ENCODE data around the gene ATCAY. TPM values are rescaled to one million over a fixed set of nuclear protein-coding genes. Genes with fewer than 3 reads are reported as not detected.

The ATCAY gene
- polyA plus RNA-seq, 3 donors = not detected

DNA sequence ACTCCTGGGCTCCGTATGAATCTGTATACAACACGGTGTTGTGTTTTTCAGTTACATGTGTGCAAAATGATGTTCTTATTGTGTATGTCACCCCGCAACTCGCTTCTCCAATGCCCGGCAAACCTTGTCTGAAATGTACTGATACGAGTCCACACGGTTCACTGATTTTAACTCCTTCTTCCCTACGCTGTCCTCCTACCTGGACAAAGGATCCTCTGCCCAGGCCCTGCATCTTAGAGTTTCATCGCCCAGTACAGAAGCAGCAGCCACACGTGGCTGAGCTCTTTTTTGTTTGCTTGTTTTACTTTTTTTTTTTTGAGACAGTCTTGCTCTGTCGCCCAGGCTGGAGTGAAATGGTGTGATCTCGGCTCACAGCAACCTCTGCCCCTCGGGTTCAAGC lies 40.5 kb upstream of the ATCAY start:
- H3K9me3 ChIP-seq (replicated peaks in 1 of 2; ENCODE audit: control insufficient read depth in 1 of 2, insufficient read depth in 1 of 2, low read length in 2 of 2) = peaks cover 15 to 16% of the 10 kb centered on the region in 2 donors
- H2AFZ ChIP-seq (ENCODE audit: insufficient read depth, low read depth, low read length, poor library complexity, severe bottlenecking) = no peak overlapping the region
- no peaks in the 10 kb centered on the region for H3K79me2 ChIP-seq (ENCODE audit: insufficient read depth, low read length)
- Mint-ChIP-seq H3K4me1 (no peaks in the 10 kb centered on the region), H3K9me3 (peaks cover 3 to 22% (median 15%) of the 10 kb centered on the region in 7 donors), H3K27me3 (ENCODE audit: low read depth in 3 of 3) (peaks cover 3 to 7% (median 4%) of the 10 kb centered on the region in 3 donors), H3K27ac (no peak overlapping the region), H3K4me3 (no peak overlapping the region), H3K36me3 (no peaks in the 10 kb centered on the region)
- no peak for DNase-seq
- H3K36me3 ChIP-seq (replicated peaks in 1 of 2; ENCODE audit: control insufficient read depth in 1 of 2, insufficient read depth in 2 of 2, low read length in 2 of 2) = no peaks in the 10 kb centered on the region
- no peak overlapping the region for H3K4me3 ChIP-seq (replicated peaks in 1 of 3; ENCODE audit: low read depth in 2 of 3, low read length in 3 of 3)
- no peak overlapping the region for H3K9ac ChIP-seq (ENCODE audit: insufficient read depth, low read length, poor library complexity, severe bottlenecking)
- no peak overlapping the region for H3K27ac ChIP-seq (ENCODE audit: low read depth in 1 of 2, low read length in 2 of 2)
- TF ChIP-seq, protein P1, sequence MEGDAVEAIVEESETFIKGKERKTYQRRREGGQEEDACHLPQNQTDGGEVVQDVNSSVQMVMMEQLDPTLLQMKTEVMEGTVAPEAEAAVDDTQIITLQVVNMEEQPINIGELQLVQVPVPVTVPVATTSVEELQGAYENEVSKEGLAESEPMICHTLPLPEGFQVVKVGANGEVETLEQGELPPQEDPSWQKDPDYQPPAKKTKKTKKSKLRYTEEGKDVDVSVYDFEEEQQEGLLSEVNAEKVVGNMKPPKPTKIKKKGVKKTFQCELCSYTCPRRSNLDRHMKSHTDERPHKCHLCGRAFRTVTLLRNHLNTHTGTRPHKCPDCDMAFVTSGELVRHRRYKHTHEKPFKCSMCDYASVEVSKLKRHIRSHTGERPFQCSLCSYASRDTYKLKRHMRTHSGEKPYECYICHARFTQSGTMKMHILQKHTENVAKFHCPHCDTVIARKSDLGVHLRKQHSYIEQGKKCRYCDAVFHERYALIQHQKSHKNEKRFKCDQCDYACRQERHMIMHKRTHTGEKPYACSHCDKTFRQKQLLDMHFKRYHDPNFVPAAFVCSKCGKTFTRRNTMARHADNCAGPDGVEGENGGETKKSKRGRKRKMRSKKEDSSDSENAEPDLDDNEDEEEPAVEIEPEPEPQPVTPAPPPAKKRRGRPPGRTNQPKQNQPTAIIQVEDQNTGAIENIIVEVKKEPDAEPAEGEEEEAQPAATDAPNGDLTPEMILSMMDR (IDR thresholded peaks at IDR 0.05) = no peak
- H3K27me3 ChIP-seq (ENCODE audit: control insufficient read depth in 2 of 2, insufficient read depth in 2 of 2, low read length in 2 of 2) = no peaks in the 10 kb centered on the region
- no peak overlapping the region for H3K4me2 ChIP-seq (replicated peaks; ENCODE audit: extremely low read depth, low read length, poor library complexity, severe bottlenecking)
- 85% methylated on average over 4 of the region's 13 CpGs for WGBS (ENCODE audit: insufficient coverage)
- no peaks in the 10 kb centered on the region for H4K20me1 ChIP-seq (ENCODE audit: insufficient read depth, low read length)
- H3K4me1 ChIP-seq (ENCODE audit: control insufficient read depth in 1 of 2, insufficient read depth in 2 of 2, low read length in 2 of 2) = no peaks in the 10 kb centered on the region
- intact Hi-C loops (cut with micrococcal nuclease) = no loop called here

DNA sequence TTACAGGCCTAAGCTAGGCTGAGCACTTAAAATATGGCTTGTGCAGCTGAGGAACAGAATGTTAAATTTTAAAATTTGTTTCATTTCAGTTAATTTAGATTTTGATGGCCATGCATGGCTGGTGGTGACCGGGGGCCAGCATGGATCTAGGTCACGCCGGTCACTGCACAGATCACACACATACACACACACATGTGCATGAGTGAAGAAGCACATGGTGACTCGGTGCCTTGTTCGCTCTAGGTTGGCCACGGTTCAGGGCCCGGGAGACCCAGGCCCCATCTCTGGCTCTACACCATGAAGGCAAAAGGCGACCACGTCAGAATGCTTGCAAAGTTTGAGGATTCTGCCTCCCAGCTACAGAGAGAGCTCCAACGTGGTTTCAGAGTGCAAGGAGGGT lies 39.7 kb upstream of the ATCAY start:
- no peak overlapping the region for H3K27ac Mint-ChIP-seq
- intact Hi-C loops (cut with micrococcal nuclease) = no loop called here
- Histone ChIP-seq H3K79me2 (ENCODE audit: insufficient read depth, low read length) (no peaks in the 10 kb centered on the region), H3K36me3 (replicated peaks in 1 of 2; ENCODE audit: control insufficient read depth in 1 of 2, insufficient read depth in 2 of 2, low read length in 2 of 2) (no peaks in the 10 kb centered on the region), H3K27me3 (ENCODE audit: control insufficient read depth in 2 of 2, insufficient read depth in 2 of 2, low read length in 2 of 2) (no peaks in the 10 kb centered on the region), H3K4me2 (replicated peaks; ENCODE audit: extremely low read depth, low read length, poor library complexity, severe bottlenecking) (no peak overlapping the region), H4K20me1 (ENCODE audit: insufficient read depth, low read length) (no peaks in the 10 kb centered on the region), H2AFZ (ENCODE audit: insufficient read depth, low read depth, low read length, poor library complexity, severe bottlenecking) (no peak overlapping the region), H3K9ac (ENCODE audit: insufficient read depth, low read length, poor library complexity, severe bottlenecking) (no peak overlapping the region), H3K9me3 (replicated peaks in 1 of 2; ENCODE audit: control insufficient read depth in 1 of 2, insufficient read depth in 1 of 2, low read length in 2 of 2) (peaks cover 15 to 16% of the 10 kb centered on the region in 2 donors), H3K4me1 (ENCODE audit: control insufficient read depth in 1 of 2, insufficient read depth in 2 of 2, low read length in 2 of 2) (no peaks in the 10 kb centered on the region), H3K4me3 (replicated peaks in 1 of 3; ENCODE audit: low read depth in 2 of 3, low read length in 3 of 3) (no peak overlapping the region), H3K27ac (ENCODE audit: low read depth in 1 of 2, low read length in 2 of 2) (no peak overlapping the region)
- no peaks in the 10 kb centered on the region for H3K36me3 Mint-ChIP-seq
- TF ChIP-seq, protein P1 (IDR thresholded peaks at IDR 0.05) = no peak
- peaks cover 3 to 22% (median 15%) of the 10 kb centered on the region in 7 donors for H3K9me3 Mint-ChIP-seq
- no peak overlapping the region for H3K4me3 Mint-ChIP-seq
- peaks cover 2 to 7% (median 4%) of the 10 kb centered on the region in 3 donors for H3K27me3 Mint-ChIP-seq (ENCODE audit: low read depth in 3 of 3)
- H3K4me1 Mint-ChIP-seq = no peaks in the 10 kb centered on the region
- no peak for DNase-seq
- 92% methylated on average over 7 of the region's 10 CpGs for WGBS (ENCODE audit: insufficient coverage)
